ENCODE data around the gene IPCEF1. TPM values are rescaled to one million over a fixed set of nuclear protein-coding genes. Genes with fewer than 3 reads are reported as not detected.

Gene IPCEF1
- total RNA-seq, 1 experiment from 2014 or later: 1.9 TPM

GRCh38 chr6:154251116-154251515, 105.5 kb downstream of the IPCEF1 start:
- BruUV-seq (replicated peaks): no TSS peak
- Mint-ChIP-seq H3K4me1 (ENCODE audit: low read depth, unreplicated experiment) (peaks cover 8% of the 10 kb centered on the region), H3K36me3 (ENCODE audit: insufficient read depth, unreplicated experiment) (no peaks in the 10 kb centered on the region), H3K27me3 (ENCODE audit: insufficient read depth, unreplicated experiment) (peaks cover 8% of the 10 kb centered on the region), H3K27ac (ENCODE audit: unreplicated experiment) (no peak overlapping the region), H3K4me3 (ENCODE audit: unreplicated experiment) (no peak overlapping the region), H3K9me3 (ENCODE audit: unreplicated experiment) (peaks cover 21% of the 10 kb centered on the region)
- ChIA-PET POLR2A (no interaction called here), CTCF (no interaction called here)
- Histone ChIP-seq H3K36me3 (ENCODE audit: control insufficient read depth, insufficient read depth, low read length) (no peaks in the 10 kb centered on the region), H3K4me1 (no peaks in the 10 kb centered on the region), H3K9me3 (peaks cover 9% of the 10 kb centered on the region; the same call in 1 of the 2 replicates), H3K27me3 (replicated peaks; ENCODE audit: control insufficient read depth, insufficient read depth, low read length) (no peaks in the 10 kb centered on the region; the same call in 1 of the 2 replicates), H3K4me3 (ENCODE audit: low read depth, low read length) (no peak overlapping the region)
- DNase-seq: no peak
- no peak for TF ChIP-seq CTCF (IDR thresholded peaks at IDR 0.05; ENCODE audit: insufficient read depth in 1 of 2, low read depth in 1 of 2, low read length in 1 of 2, severe bottlenecking in 1 of 2, unreplicated experiment in 1 of 2)
- intact Hi-C loops (cut with micrococcal nuclease; ENCODE audit: unreplicated experiment): no loop called here

GRCh38 chr6:154249499-154250298, 106.9 kb downstream of the IPCEF1 start:
- TF ChIP-seq CTCF (IDR thresholded peaks at IDR 0.05; ENCODE audit: insufficient read depth in 1 of 2, low read depth in 1 of 2, low read length in 1 of 2, severe bottlenecking in 1 of 2, unreplicated experiment in 1 of 2): no peak
- H3K4me3 ChIP-seq (ENCODE audit: low read depth, low read length): no peak overlapping the region
- Mint-ChIP-seq H3K27me3 (ENCODE audit: insufficient read depth, unreplicated experiment) (peaks cover 8% of the 10 kb centered on the region), H3K9me3 (ENCODE audit: unreplicated experiment) (peaks cover 7% of the 10 kb centered on the region), H3K4me3 (ENCODE audit: unreplicated experiment) (no peak overlapping the region), H3K27ac (ENCODE audit: unreplicated experiment) (no peak overlapping the region), H3K4me1 (ENCODE audit: low read depth, unreplicated experiment) (peaks cover 8% of the 10 kb centered on the region), H3K36me3 (ENCODE audit: insufficient read depth, unreplicated experiment) (no peaks in the 10 kb centered on the region)
- no peaks in the 10 kb centered on the region; the same call in 1 of the 2 replicates for H3K27me3 ChIP-seq (replicated peaks; ENCODE audit: control insufficient read depth, insufficient read depth, low read length)
- POLR2A ChIA-PET: no interaction called here
- CTCF ChIA-PET: no interaction called here
- no peak for DNase-seq
- H3K9me3 ChIP-seq: 0 out of 2 replicates have a peak, but pooled peaks cover 2% of the 10 kb centered on the region
- no TSS peak for BruUV-seq (replicated peaks)
- intact Hi-C loops (cut with micrococcal nuclease; ENCODE audit: unreplicated experiment): no loop called here
- no peaks in the 10 kb centered on the region for H3K4me1 ChIP-seq
- H3K36me3 ChIP-seq (ENCODE audit: control insufficient read depth, insufficient read depth, low read length): no peaks in the 10 kb centered on the region

GRCh38 chr6:154247119-154247861, 109.3 kb downstream of the IPCEF1 start:
- Mint-ChIP-seq H3K36me3 (ENCODE audit: insufficient read depth, unreplicated experiment) (no peaks in the 10 kb centered on the region), H3K4me3 (ENCODE audit: unreplicated experiment) (no peak overlapping the region), H3K27me3 (ENCODE audit: insufficient read depth, unreplicated experiment) (peaks cover 8% of the 10 kb centered on the region), H3K27ac (ENCODE audit: unreplicated experiment) (no peak overlapping the region), H3K4me1 (ENCODE audit: low read depth, unreplicated experiment) (peaks cover 8% of the 10 kb centered on the region), H3K9me3 (ENCODE audit: unreplicated experiment) (no peaks in the 10 kb centered on the region)
- DNase-seq: no peak
- intact Hi-C loops (cut with micrococcal nuclease; ENCODE audit: unreplicated experiment): no loop called here
- H3K4me1 ChIP-seq: no peaks in the 10 kb centered on the region
- H3K4me3 ChIP-seq (ENCODE audit: low read depth, low read length): no peak overlapping the region
- no peaks in the 10 kb centered on the region; the same call in 1 of the 2 replicates for H3K27me3 ChIP-seq (replicated peaks; ENCODE audit: control insufficient read depth, insufficient read depth, low read length)
- no peaks in the 10 kb centered on the region for H3K9me3 ChIP-seq
- POLR2A ChIA-PET: no interaction called here
- no peaks in the 10 kb centered on the region for H3K36me3 ChIP-seq (ENCODE audit: control insufficient read depth, insufficient read depth, low read length)
- no peak for TF ChIP-seq CTCF (IDR thresholded peaks at IDR 0.05; ENCODE audit: insufficient read depth in 1 of 2, low read depth in 1 of 2, low read length in 1 of 2, severe bottlenecking in 1 of 2, unreplicated experiment in 1 of 2)
- CTCF ChIA-PET: interaction anchor here (0.6 kb wide), 1 partner anchor 95 kb away, joined by 3 read pairs; no protein-coding TSS in a partner anchor
- no TSS peak for BruUV-seq (replicated peaks)
